Panc1 (cell line): ENCODE results near the gene PKD1.

Source experiments
- POLR2AphosphoS5 ChIP-seq: IDR thresholded peaks from 2 replicates; pipeline ENCODE4 v1.6.1; 2012; ENCODE audit warnings: mild to moderate bottlenecking, low read depth, low read length, moderate library complexity
- SIN3A ChIP-seq: IDR thresholded peaks from 2 replicates; pipeline ENCODE4 v1.6.1; 2012; ENCODE audit warnings: low read depth, mild to moderate bottlenecking, low read length, moderate library complexity, borderline replicate concordance; ENCODE audit not compliant: insufficient read depth
- TCF7L2 ChIP-seq: IDR thresholded peaks from 2 replicates; pipeline ENCODE4 v1.6.1; 2011; ENCODE audit warnings: mild to moderate bottlenecking, low read depth, low read length, inconsistent platforms
- TF ChIP-seq, protein P1 (sequence below): fragments of 450-650 bp; IDR thresholded peaks from 2 replicates; pipeline ENCODE4 v1.5.1; 2017; ENCODE audit warnings: mild to moderate bottlenecking
- TF ChIP-seq, protein P2 (sequence below), 2 experiments: IDR thresholded peaks; 2 replicates each; pipeline ENCODE4 v1.6.1; 2011 to 2012; ENCODE audit warnings: low read depth in 2 of 2, control low read depth in 1 of 2, low read length in 1 of 2, mild to moderate bottlenecking in 1 of 2, moderate library complexity in 1 of 2; ENCODE audit not compliant: insufficient read depth in 1 of 2

DNA sequence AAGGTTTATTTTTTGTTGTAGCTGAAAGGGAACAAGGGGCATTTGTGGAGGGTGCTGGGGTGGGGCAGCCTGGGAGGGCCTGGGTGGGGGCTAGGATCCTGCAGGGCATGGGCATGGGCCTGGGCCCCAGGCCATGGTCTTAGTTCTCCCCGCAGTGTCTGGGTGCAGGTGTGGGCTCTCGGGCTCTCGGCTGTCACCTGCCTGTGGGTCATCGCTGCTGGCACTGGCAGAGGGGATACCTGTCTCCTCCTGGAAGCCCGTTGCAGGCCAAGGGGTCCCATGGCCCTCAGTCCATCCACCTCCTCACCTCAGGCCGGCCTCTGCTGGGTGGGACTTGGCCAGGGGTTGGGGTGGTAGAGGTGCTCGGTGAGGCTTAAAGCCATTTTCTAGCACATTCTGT, 57.6 kb downstream of the PKD1 start:
- TF ChIP-seq, protein P1, sequence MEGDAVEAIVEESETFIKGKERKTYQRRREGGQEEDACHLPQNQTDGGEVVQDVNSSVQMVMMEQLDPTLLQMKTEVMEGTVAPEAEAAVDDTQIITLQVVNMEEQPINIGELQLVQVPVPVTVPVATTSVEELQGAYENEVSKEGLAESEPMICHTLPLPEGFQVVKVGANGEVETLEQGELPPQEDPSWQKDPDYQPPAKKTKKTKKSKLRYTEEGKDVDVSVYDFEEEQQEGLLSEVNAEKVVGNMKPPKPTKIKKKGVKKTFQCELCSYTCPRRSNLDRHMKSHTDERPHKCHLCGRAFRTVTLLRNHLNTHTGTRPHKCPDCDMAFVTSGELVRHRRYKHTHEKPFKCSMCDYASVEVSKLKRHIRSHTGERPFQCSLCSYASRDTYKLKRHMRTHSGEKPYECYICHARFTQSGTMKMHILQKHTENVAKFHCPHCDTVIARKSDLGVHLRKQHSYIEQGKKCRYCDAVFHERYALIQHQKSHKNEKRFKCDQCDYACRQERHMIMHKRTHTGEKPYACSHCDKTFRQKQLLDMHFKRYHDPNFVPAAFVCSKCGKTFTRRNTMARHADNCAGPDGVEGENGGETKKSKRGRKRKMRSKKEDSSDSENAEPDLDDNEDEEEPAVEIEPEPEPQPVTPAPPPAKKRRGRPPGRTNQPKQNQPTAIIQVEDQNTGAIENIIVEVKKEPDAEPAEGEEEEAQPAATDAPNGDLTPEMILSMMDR: no peak
- TF ChIP-seq, protein P2, sequence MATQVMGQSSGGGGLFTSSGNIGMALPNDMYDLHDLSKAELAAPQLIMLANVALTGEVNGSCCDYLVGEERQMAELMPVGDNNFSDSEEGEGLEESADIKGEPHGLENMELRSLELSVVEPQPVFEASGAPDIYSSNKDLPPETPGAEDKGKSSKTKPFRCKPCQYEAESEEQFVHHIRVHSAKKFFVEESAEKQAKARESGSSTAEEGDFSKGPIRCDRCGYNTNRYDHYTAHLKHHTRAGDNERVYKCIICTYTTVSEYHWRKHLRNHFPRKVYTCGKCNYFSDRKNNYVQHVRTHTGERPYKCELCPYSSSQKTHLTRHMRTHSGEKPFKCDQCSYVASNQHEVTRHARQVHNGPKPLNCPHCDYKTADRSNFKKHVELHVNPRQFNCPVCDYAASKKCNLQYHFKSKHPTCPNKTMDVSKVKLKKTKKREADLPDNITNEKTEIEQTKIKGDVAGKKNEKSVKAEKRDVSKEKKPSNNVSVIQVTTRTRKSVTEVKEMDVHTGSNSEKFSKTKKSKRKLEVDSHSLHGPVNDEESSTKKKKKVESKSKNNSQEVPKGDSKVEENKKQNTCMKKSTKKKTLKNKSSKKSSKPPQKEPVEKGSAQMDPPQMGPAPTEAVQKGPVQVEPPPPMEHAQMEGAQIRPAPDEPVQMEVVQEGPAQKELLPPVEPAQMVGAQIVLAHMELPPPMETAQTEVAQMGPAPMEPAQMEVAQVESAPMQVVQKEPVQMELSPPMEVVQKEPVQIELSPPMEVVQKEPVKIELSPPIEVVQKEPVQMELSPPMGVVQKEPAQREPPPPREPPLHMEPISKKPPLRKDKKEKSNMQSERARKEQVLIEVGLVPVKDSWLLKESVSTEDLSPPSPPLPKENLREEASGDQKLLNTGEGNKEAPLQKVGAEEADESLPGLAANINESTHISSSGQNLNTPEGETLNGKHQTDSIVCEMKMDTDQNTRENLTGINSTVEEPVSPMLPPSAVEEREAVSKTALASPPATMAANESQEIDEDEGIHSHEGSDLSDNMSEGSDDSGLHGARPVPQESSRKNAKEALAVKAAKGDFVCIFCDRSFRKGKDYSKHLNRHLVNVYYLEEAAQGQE (IDR thresholded peaks at IDR 0.05; ENCODE audit: insufficient read depth in 1 of 2, low read depth in 2 of 2, low read length in 1 of 2): no peak
- TF ChIP-seq TCF7L2 (no peak), POLR2AphosphoS5 (no peak), SIN3A (no peak)
